ENCODE measurements around the gene FRY.

DNA sequence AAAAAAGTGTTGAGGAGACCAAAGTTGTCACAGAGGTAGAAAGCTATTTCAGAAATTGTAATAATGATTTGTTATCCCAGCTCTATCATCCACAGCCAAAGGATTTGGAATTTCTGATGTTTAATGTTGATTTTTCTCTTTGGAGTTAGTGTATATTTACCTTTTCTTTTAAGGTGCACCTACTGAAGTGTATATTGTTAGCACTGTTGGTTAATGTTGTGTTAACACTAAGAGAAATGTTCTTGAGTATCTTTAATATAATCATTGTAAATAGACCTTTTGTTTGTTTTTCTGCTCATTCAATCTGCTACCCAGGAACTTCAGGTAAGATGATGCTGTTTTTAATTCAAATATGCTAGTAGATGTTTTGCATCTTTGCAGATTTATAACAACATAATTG is 226.1 kb downstream of the FRY start:
- TF ChIP-seq, protein P1, sequence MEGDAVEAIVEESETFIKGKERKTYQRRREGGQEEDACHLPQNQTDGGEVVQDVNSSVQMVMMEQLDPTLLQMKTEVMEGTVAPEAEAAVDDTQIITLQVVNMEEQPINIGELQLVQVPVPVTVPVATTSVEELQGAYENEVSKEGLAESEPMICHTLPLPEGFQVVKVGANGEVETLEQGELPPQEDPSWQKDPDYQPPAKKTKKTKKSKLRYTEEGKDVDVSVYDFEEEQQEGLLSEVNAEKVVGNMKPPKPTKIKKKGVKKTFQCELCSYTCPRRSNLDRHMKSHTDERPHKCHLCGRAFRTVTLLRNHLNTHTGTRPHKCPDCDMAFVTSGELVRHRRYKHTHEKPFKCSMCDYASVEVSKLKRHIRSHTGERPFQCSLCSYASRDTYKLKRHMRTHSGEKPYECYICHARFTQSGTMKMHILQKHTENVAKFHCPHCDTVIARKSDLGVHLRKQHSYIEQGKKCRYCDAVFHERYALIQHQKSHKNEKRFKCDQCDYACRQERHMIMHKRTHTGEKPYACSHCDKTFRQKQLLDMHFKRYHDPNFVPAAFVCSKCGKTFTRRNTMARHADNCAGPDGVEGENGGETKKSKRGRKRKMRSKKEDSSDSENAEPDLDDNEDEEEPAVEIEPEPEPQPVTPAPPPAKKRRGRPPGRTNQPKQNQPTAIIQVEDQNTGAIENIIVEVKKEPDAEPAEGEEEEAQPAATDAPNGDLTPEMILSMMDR (IDR thresholded peaks at IDR 0.05) = no peak
- TF ChIP-seq EZH2 (IDR thresholded peaks at IDR 0.05; ENCODE audit: borderline replicate concordance, insufficient read depth, low read depth, low read length, poor library complexity, severe bottlenecking) = no peak

Data from B cell (primary cell).